Measurements from ENCODE around the gene AATK. TPM values are rescaled to one million over a fixed set of nuclear protein-coding genes. Genes with fewer than 3 reads are reported as not detected.

The AATK gene
- total and polyA plus RNA-seq, 2 of the 4 experiments (the other 2 are of a cell fraction) = under 0.01 to 0.21 TPM

GRCh38 chr17:81191116-81191515, 25.1 kb upstream of the AATK start:
- Histone ChIP-seq H2BK15ac (ENCODE audit: low read depth, low read length) (no peak overlapping the region), H4K8ac (ENCODE audit: low read depth in 2 of 2, low read length in 2 of 2) (no peak overlapping the region), H3K23ac (ENCODE audit: low read depth, low read length) (no peak overlapping the region), H2AFZ (replicated peaks; ENCODE audit: low read length, poor library complexity) (no peak overlapping the region), H3K9me1 (ENCODE audit: insufficient read depth, low read length) (no peaks in the 10 kb centered on the region), H4K20me1 (ENCODE audit: insufficient read depth, low read length) (no peaks in the 10 kb centered on the region; the same call in 1 of the 2 replicates), H2AK9ac (replicated peaks; ENCODE audit: low read depth, low read length, poor library complexity) (no peak overlapping the region), H3K9me3 (ENCODE audit: control insufficient read depth, insufficient read depth, low read length) (no peaks in the 10 kb centered on the region), H3K36me3 (ENCODE audit: control insufficient read depth, insufficient read depth, low read length) (peaks cover 11% of the 10 kb centered on the region), H3K4me2 (ENCODE audit: low read depth, low read length) (no peak overlapping the region), H2BK5ac (ENCODE audit: low read depth, low read length, poor library complexity, severe bottlenecking) (no peak overlapping the region), H4K91ac (ENCODE audit: insufficient read depth, low read depth, low read length) (no peak overlapping the region), H3K27ac (ENCODE audit: insufficient read depth, low read length) (no peak overlapping the region), H3K9ac (ENCODE audit: low read depth, low read length) (no peak overlapping the region), H4K5ac (ENCODE audit: low read depth, low read length) (no peak overlapping the region), H2AK5ac (ENCODE audit: low read depth, low read length) (no peak overlapping the region), H3K18ac (ENCODE audit: low read depth, low read length) (no peak overlapping the region), H3K56ac (ENCODE audit: extremely low read depth, insufficient read depth, low read length) (no peak overlapping the region), H2BK120ac (ENCODE audit: low read depth, low read length) (no peak overlapping the region), H3K14ac (replicated peaks; ENCODE audit: low read depth, low read length) (no peak overlapping the region), H3K27me3 (ENCODE audit: control insufficient read depth, insufficient read depth, low read length) (no peaks in the 10 kb centered on the region), H3K4me1 (ENCODE audit: control insufficient read depth, insufficient read depth, low read length) (no peaks in the 10 kb centered on the region), H2BK20ac (ENCODE audit: low read depth, low read length) (no peak overlapping the region), H3K79me1 (ENCODE audit: low read depth in 1 of 2, low read length in 2 of 2) (no peaks in the 10 kb centered on the region), H3K4ac (ENCODE audit: low read depth, low read length) (no peak overlapping the region), H3K4me3 (ENCODE audit: insufficient read depth, low read depth, low read length) (no peak overlapping the region)
- POLR2A ChIA-PET (ENCODE audit: unreplicated experiment) = no interaction called here
- TF ChIP-seq MAZ (IDR thresholded peaks at IDR 0.05; ENCODE audit: borderline replicate concordance, low read depth, low read length) (no peak), CHD1 (IDR thresholded peaks at IDR 0.05; ENCODE audit: low read depth, low read length) (no peak), POLR2A (IDR thresholded peaks at IDR 0.05; ENCODE audit: low read depth, low read length) (no peak), MAFK (IDR thresholded peaks at IDR 0.05; ENCODE audit: low read depth, low read length) (no peak), MXI1 (IDR thresholded peaks at IDR 0.05; ENCODE audit: borderline replicate concordance, low read depth, low read length) (no peak), RCOR1 (IDR thresholded peaks at IDR 0.05; ENCODE audit: insufficient replicate concordance, low read length) (no peak), FOS (IDR thresholded peaks at IDR 0.05; ENCODE audit: low read depth, low read length) (no peak)
- CTCF ChIA-PET = interaction anchor here (0.5 kb wide), 1 partner anchor 1076 kb away, joined by 3 read pairs; no protein-coding TSS in a partner anchor
- intact Hi-C loops (cut with micrococcal nuclease) (no loop called here), in situ Hi-C loops (cut with MboI; ENCODE audit: low sequenced_read_pairs) (no loop called here), dilution Hi-C loops (cut with HindIII; ENCODE audit: low sequenced_read_pairs, unreplicated experiment) (no loop called here)
- BruUV-seq (replicated peaks) = no TSS peak
- ATAC-seq (ENCODE audit: low read depth) = no peak
- DNase-seq = no peak
- WGBS, 2 experiments (ENCODE audit: extremely low coverage in 2 of 2, insufficient read length in 1 of 2) = 93% methylated on average over 8 of the region's 20 CpGs; no CpG with 5 or more reads in 1 of the 2 experiments

Data from IMR-90 (cell line).